Measurements from ENCODE around the gene KCND3. TPM values are rescaled to one million over a fixed set of nuclear protein-coding genes. Genes with fewer than 3 reads are reported as not detected.

KCND3 gene
- total RNA-seq, 1 donor from 2014 or later = 0.81 TPM

DNA sequence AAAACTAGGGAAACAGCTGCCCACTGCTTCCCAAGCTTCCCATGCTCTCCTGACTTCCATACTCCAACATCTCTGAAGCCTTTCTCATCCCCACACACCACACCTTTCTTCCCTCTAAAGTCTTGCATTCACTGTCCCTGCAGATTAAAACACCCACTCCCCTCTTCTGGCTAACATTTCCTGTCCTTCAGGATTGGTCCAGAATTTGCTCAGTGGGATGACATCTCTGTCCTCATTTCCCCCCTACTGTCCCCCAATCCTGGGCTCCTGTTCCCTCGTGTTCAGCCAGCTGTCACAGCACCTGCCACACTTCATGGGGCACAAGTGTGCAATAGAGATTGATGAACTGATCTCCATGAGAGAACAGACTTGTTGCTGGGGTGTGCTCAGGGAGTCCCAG, 82.7 kb downstream of the KCND3 start:
- Mint-ChIP-seq H3K4me3 (ENCODE audit: low read depth) (no peak overlapping the region), H3K36me3 (ENCODE audit: insufficient read depth) (no peaks in the 10 kb centered on the region), H3K27ac (no peak overlapping the region), H3K9me3 (ENCODE audit: low read depth) (no peaks in the 10 kb centered on the region), H3K27me3 (peaks cover 13% of the 10 kb centered on the region), H3K4me1 (ENCODE audit: low read depth) (peaks cover 6% of the 10 kb centered on the region)
- no peak for DNase-seq (ENCODE audit: low spot score, unreplicated experiment)
- TF ChIP-seq, protein P1, sequence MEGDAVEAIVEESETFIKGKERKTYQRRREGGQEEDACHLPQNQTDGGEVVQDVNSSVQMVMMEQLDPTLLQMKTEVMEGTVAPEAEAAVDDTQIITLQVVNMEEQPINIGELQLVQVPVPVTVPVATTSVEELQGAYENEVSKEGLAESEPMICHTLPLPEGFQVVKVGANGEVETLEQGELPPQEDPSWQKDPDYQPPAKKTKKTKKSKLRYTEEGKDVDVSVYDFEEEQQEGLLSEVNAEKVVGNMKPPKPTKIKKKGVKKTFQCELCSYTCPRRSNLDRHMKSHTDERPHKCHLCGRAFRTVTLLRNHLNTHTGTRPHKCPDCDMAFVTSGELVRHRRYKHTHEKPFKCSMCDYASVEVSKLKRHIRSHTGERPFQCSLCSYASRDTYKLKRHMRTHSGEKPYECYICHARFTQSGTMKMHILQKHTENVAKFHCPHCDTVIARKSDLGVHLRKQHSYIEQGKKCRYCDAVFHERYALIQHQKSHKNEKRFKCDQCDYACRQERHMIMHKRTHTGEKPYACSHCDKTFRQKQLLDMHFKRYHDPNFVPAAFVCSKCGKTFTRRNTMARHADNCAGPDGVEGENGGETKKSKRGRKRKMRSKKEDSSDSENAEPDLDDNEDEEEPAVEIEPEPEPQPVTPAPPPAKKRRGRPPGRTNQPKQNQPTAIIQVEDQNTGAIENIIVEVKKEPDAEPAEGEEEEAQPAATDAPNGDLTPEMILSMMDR (IDR thresholded peaks at IDR 0.05; ENCODE audit: unreplicated experiment) = no peak

GRCh38 chr1:111906111-111906510, 83.4 kb downstream of the KCND3 start:
- Mint-ChIP-seq H3K27ac (no peak overlapping the region), H3K36me3 (ENCODE audit: insufficient read depth) (no peaks in the 10 kb centered on the region), H3K4me3 (ENCODE audit: low read depth) (no peak overlapping the region), H3K27me3 (peaks cover 13% of the 10 kb centered on the region), H3K9me3 (ENCODE audit: low read depth) (no peaks in the 10 kb centered on the region), H3K4me1 (ENCODE audit: low read depth) (peaks cover 6% of the 10 kb centered on the region)
- TF ChIP-seq, protein P1 (IDR thresholded peaks at IDR 0.05; ENCODE audit: unreplicated experiment) = no peak
- DNase-seq (ENCODE audit: low spot score, unreplicated experiment) = no peak

- no peaks in the 10 kb centered on the region for H3K9me3 Mint-ChIP-seq (ENCODE audit: low read depth)
- H3K4me3 Mint-ChIP-seq (ENCODE audit: low read depth) = no peak overlapping the region
- TF ChIP-seq, protein P1 (IDR thresholded peaks at IDR 0.05; ENCODE audit: unreplicated experiment) = no peak
- H3K36me3 Mint-ChIP-seq (ENCODE audit: insufficient read depth) = no peaks in the 10 kb centered on the region
- no peak overlapping the region for H3K27ac Mint-ChIP-seq
- no peak for DNase-seq (ENCODE audit: low spot score, unreplicated experiment)
- H3K27me3 Mint-ChIP-seq = peaks cover 16% of the 10 kb centered on the region
- peaks cover 6% of the 10 kb centered on the region for H3K4me1 Mint-ChIP-seq (ENCODE audit: low read depth)
Observed at GRCh38 chr1:111904478-111905218, 84.8 kb downstream of the KCND3 start.

- H3K27me3 Mint-ChIP-seq = peaks cover 16% of the 10 kb centered on the region
- TF ChIP-seq, protein P1 (IDR thresholded peaks at IDR 0.05; ENCODE audit: unreplicated experiment) = no peak
- no peak for DNase-seq (ENCODE audit: low spot score, unreplicated experiment)
- no peak overlapping the region for H3K4me3 Mint-ChIP-seq (ENCODE audit: low read depth)
- no peaks in the 10 kb centered on the region for H3K9me3 Mint-ChIP-seq (ENCODE audit: low read depth)
- H3K4me1 Mint-ChIP-seq (ENCODE audit: low read depth) = peaks cover 4% of the 10 kb centered on the region
- no peaks in the 10 kb centered on the region for H3K36me3 Mint-ChIP-seq (ENCODE audit: insufficient read depth)
- H3K27ac Mint-ChIP-seq = no peak overlapping the region
Observed at GRCh38 chr1:111903871-111904449, 85.5 kb downstream of the KCND3 start.

DNA sequence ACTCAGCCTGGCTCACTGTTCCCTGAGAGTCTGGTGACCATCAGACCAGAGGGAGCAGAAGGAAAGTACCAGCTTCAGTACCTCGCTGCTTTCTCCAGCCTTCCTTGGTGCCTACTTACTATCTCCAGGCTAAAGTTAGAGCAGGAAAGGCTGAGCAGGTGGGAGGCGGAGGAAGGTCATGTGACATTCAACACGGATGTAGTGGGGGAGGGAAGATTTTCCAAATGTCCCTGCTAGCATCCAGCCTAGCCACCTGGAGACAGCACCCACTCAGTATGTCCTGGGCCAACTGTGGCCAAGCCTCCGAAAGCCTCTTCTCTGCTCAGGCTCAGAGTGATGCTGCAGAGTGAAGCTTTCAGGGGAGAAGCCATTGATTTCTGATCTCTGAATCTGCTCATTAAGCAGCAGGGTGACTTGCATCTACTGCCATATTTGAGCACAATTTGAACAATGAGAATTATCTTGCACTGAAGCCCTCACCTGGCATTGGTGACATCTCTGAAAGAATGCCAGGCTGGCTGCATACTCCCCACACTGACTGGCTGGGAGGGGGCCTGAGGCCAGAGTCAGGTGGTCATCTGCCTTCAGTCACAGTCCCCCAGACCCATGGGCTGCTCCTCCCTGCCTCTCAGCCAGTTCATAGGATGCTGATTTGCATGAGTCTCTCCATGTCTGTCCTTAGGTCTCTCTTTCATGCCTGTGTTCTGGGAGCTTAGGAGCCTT, 86.2 kb downstream of the KCND3 start:
- no peaks in the 10 kb centered on the region for H3K9me3 Mint-ChIP-seq (ENCODE audit: low read depth)
- TF ChIP-seq, protein P1 (IDR thresholded peaks at IDR 0.05; ENCODE audit: unreplicated experiment) = no peak
- DNase-seq (ENCODE audit: low spot score, unreplicated experiment) = no peak
- H3K27me3 Mint-ChIP-seq = peaks cover 16% of the 10 kb centered on the region
- H3K36me3 Mint-ChIP-seq (ENCODE audit: insufficient read depth) = no peaks in the 10 kb centered on the region
- H3K27ac Mint-ChIP-seq = no peak overlapping the region
- H3K4me1 Mint-ChIP-seq (ENCODE audit: low read depth) = peaks cover 4% of the 10 kb centered on the region
- no peak overlapping the region for H3K4me3 Mint-ChIP-seq (ENCODE audit: low read depth)

Measured in progenitor cell of endocrine pancreas (in vitro differentiated cells).